NCI-H524 treated with DMSO at 0.1 percent for 48 hours (cell line): ENCODE results near the gene GREM2.

Source experiments
- DNase-seq: peaks from one replicate; lab custom pipeline; 2025; lab: John Stamatoyannopoulos, UW

Gene GREM2

DNA sequence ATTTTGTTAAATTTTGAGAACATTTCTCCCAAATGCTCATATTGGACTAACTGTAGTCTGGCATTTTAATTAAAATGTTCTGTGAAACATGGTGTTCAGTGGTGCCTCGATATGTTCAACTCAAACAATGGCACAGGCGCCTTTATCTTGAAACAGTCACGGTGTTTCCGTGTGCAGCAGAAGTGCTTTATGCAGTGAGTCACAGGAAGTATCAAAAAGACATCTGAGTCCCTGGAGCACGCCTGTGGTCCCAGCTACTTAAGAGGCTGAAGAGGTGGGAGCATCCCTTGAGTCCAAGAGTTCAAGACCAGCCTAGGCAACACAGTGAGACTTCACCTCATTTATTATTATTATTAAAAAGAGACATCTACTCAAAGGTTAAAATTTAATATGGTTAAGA, 52.2 kb downstream of the GREM2 start:
- DNase-seq: no peak

DNA sequence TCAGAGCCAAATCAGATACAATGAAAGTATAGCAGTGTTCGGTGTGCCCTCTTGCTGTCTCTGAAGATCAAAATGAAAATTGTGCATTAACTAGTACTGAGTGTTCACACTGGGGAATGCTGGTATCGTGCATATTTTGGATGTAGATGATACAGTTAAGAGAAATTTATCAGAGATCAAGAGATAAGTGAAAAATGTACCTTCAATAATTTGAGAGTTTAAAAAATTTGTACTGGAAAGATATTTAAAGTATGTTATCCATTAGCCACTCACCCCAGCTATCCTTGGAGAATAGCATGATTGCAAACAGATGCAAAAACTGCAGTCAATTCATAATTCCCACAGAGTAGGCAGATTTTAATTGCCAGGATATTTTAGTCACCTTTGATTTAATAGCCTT, 56.4 kb downstream of the GREM2 start:
- DNase-seq: no peak

DNA sequence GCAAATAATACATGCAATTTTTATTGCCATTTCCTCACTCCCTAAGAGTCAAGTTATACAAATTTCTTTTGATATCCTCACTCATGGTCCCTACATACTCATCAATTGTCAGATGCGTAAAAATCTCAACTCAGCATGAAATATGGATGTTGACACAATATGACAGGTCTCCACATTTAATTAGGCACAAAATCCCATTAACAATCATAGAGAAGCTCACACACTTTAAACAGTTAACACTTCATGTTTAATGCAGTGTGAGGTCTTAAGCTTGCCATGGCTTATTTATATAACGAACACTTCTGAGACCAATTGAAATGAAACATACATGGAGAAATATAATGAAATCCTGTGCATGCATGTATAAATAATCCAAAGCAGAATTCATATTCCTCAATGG, 58.6 kb downstream of the GREM2 start:
- DNase-seq: no peak

DNA sequence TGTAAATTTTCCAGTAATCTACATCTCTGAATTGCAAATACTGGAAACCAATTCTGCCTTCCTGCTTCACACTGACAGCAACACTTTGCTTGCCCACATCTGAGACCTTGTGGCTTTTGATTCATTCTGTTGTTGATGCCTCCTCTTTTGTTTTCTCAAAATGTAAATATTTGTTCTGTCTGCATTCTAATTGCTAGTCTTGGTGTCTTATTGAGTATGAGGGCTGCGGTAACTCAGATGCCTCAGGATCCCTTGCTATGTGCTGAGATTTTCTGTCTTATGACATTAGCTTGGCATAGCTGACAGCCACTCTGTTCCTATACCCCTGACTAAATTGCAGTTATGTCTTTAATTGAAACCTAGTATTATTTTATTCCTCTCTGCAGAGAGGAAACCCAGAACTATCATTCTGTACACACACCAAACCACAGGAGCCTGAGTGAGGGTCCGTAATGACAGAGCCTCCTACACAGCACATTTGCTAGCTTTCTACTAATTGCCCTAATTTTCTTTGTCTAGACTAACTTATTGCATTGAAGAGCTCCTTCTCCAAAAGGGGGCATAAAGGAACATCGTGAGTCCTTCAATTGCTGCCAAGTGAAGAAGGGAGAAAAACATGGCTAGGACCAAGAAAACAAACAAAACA, 72.1 kb downstream of the GREM2 start:
- no peak for DNase-seq

DNA sequence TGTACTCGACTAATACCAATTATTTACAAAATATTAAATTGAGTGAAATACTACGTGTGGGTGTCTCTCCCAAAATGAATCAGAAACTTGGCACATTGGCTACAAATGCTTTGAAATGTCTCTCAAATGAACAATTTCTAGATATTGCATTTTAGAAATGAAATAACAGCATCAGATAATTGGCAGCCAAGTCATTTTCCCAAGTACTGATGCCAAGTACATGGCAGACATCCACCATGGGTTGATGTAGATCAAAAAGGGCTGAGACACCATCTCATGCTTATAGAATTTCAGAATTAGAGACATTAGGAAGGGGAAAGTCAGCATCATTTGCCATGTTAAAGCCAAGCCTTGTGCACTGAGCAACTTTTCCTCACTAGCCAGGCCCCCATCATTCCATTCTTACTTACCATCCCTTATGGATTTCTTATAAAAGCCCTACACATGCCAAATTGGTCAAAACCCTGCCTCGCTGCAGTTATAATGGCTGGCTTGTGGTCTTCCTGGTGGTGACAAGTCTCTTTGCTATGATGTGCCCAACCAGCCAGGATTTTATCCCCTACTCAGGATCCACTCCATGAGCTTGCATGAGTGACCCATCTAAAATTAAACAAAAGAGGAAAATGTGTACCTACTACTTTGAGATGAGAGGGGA, 73.1 kb downstream of the GREM2 start:
- no peak for DNase-seq

DNA sequence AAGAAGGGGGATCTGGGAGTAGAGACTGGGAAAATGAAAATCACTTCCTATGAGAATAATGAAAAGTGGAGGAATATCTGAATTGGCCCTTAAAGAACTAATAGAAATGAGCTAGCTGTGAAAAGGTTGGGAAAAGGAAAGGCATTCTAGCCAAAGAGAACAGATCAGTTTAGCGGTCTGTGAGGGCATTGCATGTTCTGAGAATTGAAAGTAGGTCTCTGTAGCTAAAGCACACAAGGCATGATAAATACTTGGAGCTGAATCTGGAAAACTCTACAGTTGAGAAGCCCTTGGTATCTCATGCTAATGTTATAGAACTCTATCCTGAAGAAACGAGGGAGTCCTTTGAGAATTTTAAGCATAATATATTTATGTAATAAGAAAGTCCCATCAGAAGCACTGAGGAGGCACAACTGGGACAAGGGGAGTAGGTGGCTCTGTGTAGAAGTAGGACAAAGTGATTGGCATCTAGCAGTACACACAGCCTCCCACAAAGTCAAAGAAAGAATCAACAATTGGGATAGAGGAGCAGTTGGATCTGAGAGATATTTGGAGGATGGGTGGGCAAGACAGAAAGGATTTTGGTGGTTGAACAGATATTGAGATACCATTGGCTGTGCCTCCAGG, 78.7 kb downstream of the GREM2 start:
- no peak for DNase-seq

DNA sequence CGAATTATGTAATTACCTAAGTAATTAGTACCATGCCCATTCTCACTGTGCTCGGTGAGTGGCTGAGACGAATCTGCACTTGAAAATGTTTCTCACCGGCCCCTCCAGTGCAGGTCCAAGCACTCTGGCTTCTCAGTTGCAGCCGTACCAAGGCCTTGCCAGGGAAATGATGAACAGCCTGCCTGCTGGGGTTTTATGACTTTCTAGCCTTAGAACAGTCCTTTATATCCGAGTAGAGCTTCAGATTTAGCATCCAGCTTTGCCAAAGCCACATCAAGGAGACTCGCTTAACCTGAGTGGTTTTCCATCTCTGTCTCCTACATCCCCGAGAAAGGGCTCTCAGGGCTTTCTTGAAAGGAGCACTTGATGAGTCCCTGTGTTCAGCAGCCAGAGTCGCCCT, 83.4 kb downstream of the GREM2 start:
- DNase-seq: no peak

DNA sequence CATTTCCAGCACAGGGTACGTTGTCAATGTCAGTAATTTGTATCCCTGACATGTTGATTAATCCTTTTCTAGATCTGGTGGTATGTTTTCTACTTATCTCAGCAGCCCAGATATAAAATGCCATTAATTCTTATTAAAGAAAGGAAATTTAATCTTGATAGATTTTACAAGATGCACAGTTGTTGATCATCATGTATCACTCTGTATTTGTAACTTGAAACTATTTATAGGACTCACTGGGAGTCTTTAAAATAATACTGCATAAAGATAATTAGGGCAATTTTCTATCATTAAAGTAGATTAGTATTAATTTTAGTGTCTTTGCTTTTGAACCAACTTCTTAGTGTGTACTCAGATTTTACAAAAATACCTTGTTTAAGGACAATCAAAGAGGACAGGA, 84.9 kb downstream of the GREM2 start:
- DNase-seq: no peak

DNA sequence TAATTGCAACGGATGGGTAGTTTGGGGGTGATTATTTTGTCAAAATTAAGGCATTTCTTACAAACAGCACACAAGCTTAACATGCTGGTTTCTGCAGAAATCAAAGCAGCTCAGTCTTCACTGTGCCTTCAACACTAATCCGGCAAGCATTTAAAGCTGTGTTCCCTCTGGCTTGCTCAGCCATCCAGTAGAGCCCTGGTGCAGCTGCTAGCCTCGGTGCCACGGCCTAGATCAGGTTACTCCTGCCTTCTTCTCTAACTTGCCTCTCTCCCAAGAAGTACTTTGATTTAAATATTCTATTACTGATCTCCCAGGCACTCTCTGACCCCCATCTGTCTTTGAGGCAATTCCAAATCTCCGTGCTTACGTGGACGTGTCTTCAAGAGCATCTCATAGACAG, 85.6 kb downstream of the GREM2 start:
- DNase-seq: peak; percentile 99

DNA sequence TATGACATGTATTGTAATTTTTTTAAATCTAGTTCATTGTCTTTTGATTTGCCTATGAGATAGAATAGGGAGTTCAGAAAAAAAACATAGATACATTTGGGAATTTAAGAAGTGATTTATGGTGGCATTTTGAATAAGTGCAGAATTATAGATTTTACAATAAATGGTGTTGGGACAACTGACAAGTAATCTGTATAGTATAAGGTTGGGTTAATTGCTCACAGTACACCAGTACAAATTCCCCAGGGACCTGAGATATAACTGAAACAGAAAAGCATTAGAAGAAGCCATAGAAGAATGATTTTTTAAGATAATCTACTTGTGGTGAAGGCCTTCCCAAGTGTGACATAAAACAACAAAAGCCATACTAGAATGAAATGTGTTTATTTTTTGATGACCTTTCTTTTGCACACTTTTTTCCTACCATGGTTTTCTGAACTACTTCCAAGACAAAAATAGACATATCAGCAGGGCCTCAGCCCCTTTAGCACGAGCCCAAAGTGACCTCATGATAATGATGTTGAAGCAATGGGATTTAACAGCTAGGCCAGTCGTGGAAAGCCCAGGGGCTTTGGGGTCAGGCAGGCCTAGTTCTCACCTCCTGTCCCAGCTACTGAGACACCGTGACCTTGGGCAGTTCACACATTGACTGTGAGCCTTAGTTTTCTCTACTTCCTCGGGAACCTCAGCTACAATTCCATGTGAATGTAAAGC, 87.4 kb downstream of the GREM2 start:
- DNase-seq: no peak

DNA sequence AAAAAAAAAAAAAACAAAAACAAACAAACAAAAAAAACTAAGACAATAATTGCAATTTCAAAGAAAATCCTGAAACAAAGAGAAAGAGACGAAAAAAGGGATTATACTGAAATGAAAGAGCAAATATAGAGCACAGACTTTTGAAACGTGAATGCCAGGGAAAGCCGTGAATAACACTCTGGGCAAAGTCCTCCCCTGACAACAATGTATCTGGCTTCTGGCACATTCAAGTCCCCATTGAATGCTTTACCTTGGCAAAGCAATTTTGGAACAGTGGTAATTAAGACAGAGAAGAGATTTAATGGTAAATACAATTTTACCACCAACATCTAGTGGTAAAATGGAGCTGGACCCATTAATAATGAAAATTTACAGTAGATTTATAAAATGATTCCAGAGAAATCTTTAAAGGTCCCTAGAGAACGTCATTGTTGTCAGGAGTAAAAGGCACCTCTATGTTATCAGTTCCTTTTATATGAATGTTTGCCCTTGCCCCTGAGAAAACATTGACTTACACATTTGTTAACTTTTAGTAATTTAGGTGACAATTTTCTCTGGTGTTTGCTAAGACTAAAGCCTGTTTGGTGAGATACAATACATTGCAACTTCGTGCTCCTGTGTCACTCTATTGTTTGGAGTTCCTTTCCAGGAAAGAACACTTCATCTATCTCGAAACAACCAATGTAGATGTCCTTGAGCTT, 89.7 kb downstream of the GREM2 start:
- no peak for DNase-seq

DNA sequence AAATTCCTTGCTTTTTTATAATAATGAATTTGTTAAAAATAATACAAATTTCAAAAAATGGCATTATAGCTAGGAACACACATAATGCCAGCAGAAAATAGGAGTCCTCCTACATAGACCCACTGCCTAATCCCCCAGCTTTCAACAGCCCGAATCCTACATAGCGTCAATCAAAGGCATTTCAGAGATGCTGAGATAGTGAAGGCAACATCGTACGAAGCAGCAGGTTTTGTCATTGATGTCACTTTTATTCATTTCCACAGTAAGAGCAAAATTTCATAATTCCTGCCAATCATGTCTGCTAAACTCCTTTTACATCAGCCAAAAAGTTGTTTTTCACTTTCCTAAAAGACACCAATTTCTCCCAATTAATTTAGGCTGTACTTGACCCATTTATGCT, 94.1 kb downstream of the GREM2 start:
- no peak for DNase-seq

DNA sequence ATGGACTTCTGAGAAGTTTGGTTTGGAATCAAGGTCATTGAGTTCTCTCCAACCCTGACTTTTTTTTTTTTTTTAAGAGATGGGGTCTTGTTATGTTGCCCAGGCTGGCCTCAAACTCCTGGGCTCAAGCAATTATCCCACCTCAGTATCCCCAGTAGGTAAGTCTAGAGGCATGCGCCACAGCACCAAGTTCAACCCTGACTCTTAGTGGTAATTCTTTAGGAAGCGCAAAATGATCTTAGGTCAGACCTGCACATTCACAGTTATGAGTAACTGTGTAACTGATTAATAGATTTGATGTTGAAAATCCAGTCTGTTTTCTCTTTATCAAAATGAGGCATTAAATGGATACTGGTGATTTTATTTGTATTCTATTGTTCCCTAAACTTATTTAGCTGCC, 95.9 kb downstream of the GREM2 start:
- DNase-seq: no peak

DNA sequence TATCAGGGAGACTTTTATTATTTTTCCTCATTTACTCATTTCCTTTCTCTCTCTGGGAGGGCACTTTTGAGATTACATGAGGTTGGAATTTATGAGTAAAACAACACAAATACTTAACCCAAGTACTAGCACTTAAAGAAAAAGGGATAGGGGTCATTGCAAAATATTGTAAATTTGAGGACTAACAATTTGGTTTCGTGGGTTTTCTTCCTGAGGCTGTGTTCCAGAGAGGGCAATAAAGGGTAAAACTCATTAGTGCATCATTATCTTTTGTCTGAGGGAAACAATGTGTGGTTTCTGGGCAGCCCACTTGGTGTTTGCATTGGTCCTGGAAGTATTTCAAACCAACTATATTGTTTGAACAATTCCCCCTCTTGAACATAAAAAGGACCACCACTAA, 96.5 kb downstream of the GREM2 start:
- DNase-seq: no peak

DNA sequence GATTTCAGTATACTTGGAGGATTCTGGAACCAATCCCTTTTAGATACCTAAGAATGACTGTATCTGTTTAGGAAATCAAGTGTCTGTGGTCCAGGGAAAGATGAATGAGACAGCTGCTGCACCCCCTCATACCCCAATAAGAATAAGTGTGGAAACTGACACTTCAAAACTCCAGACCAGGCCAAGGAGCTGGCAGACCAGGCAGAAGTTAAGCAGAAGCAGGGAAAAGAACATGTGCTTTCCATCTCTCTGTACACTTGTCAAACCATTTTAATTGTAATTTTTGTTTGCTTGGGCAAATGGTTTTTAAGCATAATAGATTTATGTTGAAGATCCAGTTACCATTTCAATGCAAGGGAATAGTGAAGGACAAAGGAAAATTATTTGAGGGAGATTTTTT, 100.2 kb downstream of the GREM2 start:
- no peak for DNase-seq

DNA sequence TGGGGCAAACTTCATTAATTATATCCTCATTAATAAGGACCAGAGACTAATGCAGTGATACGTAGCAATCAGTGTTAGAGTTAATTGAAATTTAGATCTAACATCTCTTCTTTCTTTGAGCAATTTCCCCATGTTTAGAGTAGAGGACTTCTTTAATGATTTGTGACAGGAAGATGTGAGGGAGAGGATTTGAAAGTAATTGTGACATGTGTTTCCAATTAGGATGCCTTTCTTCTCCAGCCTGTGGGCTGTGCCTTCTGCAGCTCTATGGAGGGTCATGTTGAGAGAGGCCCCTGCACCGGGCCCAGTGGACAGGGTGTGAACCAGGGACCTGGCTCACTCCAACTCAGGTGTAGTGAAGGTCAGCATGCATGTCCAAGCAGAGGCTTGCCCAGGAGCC, 103.0 kb downstream of the GREM2 start:
- DNase-seq: no peak

DNA sequence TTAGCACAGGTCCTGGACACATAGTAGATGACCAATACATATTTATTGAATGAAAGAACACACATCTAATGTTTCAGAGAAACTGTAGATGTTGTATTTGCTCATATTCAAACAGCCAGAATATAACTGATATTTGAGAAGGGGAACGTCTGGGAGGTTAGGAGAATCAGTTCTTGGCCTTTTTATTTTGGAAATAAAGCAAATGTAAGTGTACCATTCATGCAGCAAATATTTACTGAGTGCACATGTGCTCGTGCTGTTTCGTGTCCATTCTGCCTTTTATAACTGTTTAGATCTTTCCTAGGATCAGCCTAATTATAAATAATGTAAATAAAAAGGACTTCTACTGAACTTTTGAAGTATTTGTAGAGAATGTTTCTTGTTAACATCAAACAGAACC, 103.8 kb downstream of the GREM2 start:
- DNase-seq: no peak

DNA sequence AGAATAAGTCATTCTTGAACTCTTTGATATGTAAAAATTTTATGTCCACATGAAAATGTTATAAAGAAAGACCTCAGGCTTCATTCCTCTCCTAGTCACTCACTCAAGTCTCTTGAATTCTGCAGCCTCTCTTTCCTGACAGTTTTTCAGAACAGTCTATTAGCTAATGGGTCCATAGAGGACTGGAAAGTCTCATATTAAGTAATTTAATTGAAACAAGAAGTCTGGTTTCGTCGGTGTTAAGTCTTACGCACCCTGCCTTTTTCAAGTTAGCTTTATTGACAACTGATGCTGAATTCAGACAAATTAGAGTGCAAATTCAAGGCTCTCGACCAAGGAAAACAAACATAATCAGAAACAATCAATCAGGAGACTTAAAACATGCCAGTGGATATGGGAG, 105.8 kb downstream of the GREM2 start:
- DNase-seq: no peak

DNA sequence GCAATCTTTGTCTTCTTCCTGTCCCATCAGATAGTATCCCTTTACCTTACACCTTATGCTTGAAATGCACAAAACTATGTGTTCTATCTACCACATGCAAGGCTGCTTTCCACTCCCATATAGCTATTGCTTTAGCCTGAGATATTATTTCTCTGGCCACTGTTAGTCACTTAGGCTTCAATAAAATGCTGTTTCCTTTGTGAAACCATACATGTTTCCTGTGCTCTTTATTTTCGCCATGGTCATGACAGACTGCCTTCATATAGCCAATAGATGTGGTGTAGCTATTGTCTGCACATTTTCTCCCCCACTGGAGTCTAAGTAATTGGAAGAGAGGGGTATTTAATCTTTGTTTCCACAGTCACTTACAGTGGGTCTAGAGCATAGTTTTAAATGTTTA, 108.4 kb downstream of the GREM2 start:
- no peak for DNase-seq

DNA sequence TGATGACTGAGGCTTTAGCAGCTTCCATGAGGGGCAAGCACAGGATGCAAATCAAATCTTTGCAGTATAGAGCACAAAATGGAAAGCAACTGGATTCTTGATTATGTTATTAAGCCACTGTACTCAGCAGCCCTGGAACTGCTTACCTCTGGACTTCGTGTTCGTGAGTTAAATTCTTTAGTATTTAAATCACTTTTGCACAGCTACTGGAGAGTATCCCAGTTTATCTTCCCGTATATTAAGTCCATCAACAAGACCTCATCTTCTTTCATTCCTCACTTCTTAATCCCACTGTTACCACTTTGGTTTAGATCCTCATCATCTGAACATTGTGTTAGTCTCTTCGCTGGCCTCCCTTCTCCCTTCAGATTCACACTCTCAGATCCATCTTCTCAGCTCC, 108.9 kb downstream of the GREM2 start:
- no peak for DNase-seq

DNA sequence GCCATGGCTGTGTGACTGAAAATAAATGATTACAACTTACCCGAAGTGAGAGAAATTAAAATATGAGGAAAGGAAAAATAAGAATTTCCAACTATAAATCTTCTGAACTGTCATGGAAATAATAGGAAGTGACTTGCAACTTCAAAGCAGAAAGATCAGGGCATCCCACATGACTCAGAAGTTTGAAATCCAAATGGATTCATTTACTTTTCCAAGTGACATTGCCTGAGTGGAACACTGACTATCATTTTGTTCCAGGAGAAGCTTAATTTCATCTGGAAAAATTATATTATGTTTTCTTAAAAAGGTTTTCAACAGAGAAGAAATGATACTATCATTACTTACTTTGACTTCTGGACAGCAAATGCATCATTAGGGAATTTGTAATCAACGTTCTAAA, 110.8 kb downstream of the GREM2 start:
- DNase-seq: no peak

DNA sequence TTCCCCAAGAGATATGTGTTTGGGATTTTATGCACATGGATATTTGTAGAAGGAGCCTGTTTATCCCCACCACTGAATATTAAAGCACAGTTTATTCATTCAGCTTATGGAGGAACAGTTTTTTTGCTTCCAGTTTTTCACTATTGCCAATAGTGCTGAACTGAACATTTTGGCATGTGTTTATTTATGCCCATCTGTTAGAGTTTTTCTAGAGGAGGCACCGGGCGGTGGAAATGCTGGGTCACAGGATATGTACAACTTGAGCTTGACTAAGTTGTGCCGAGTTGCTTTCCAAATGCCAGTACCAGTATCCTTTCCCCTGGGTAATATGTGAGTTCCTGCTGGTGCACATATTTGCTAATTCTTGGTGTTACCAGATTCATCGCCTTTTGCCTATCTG, 111.3 kb downstream of the GREM2 start:
- DNase-seq: no peak

DNA sequence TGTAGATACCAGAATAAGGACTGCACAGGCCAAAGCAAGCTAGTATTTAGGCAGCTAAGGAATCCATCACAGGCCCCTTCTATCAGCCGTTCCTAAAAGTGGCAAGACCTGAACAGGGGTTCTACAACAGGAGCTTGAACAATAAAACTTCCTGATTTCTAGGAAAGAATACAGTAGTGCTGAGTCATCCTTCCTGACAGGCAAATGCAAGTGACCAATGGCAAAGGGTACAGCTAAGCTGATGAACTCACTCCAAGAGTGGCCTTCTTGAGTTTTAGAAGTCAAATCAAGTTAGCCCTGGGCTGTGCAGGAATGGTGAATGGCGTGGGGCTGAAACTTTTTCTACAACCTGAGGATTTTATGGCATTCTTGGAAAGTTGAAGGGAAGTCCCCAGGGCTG, 112.9 kb downstream of the GREM2 start:
- no peak for DNase-seq
